Panc1 (cell line): ENCODE data around the gene COL3A1. TPM values are rescaled to one million over a fixed set of nuclear protein-coding genes. Genes with fewer than 3 reads are reported as not detected.

Experiments used
- ATAC-seq: fragments of 200-7000 bp; cut with Tn5 transposase; 2 replicates; pipeline ENCODE4 v1.9.1; 2020; ENCODE audit warnings: mild to moderate bottlenecking, moderate library complexity
- Bru-seq: library from RNA; stranded (reverse); fragments of 400-500 nt; gene quantifications from one replicate; lab custom pipeline; 2021; lab: Mats Ljungman, UMichigan
- BruChase-seq, 2 experiments: library from RNA; stranded (reverse); fragments of 400-500 nt; gene quantifications; one replicate each; lab custom pipeline; 2021; lab: Mats Ljungman, UMichigan
- BruUV-seq: library from RNA; stranded (reverse); fragments of 400-500 nt; replicated peaks from 2 replicates; lab custom pipeline; 2021; lab: Mats Ljungman, UMichigan
- CTCF ChIA-PET: fragments of 300-600 bp; sonication (Branson Sonifier 250); formaldehyde crosslinking; loops from one replicate; lab custom pipeline; 2022; ENCODE audit warnings: antibody characterized with exemption; lab: Charles Lee
- POLR2A ChIA-PET: fragments of 300-600 bp; sonication (Branson Sonifier 250); formaldehyde crosslinking; loops from one replicate; lab custom pipeline; 2022; ENCODE audit warnings: antibody characterized with exemption; lab: Charles Lee
- DNase-seq: peaks from one replicate; pipeline ENCODE4 v3.0.0-alpha.2; 2010; ENCODE audit warnings: low read depth, low spot score
- H3K27ac ChIP-seq: 2 replicates; pipeline ENCODE4 v1.5.1; 2011; ENCODE audit warnings: mild to moderate bottlenecking, low read length, inconsistent platforms
- H3K27me3 ChIP-seq: fragments of 200-500 bp; sonication (Bioruptor generic); 2 replicates; pipeline ENCODE4 v1.6.0; 2014; ENCODE audit warnings: low read length, inconsistent platforms; ENCODE audit not compliant: control insufficient read depth, insufficient read depth
- H3K36me3 ChIP-seq: fragments of 200-500 bp; sonication (Bioruptor generic); 2 replicates; pipeline ENCODE4 v1.5.1; 2014; ENCODE audit warnings: inconsistent platforms, mild to moderate bottlenecking, low read length, moderate library complexity; ENCODE audit not compliant: control insufficient read depth, insufficient read depth
- H3K4me1 ChIP-seq: 2 replicates; pipeline ENCODE4 v1.5.1; 2011; ENCODE audit warnings: inconsistent platforms, mild to moderate bottlenecking, low read length, moderate library complexity; ENCODE audit not compliant: control insufficient read depth, insufficient read depth
- H3K4me3 ChIP-seq, 2 experiments: 2 replicates each; pipeline ENCODE4 v1.5.1; 2011 to 2012; ENCODE audit warnings: low read depth in 2 of 2, low read length in 2 of 2, mild to moderate bottlenecking in 2 of 2, inconsistent platforms in 1 of 2, moderate library complexity in 1 of 2
- H3K9me3 ChIP-seq: fragments of 200-500 bp; sonication (Bioruptor generic); 2 replicates; pipeline ENCODE4 v1.5.1; 2014; ENCODE audit warnings: low read depth, mild to moderate bottlenecking, inconsistent platforms, low read length, moderate library complexity; ENCODE audit not compliant: control insufficient read depth, insufficient read depth
- CTCF ChIP-seq: fragments of 450-650 bp; IDR thresholded peaks from 2 replicates; pipeline ENCODE4 v1.5.1; 2017; ENCODE audit warnings: mild to moderate bottlenecking
- POLR2AphosphoS5 ChIP-seq: IDR thresholded peaks from 2 replicates; pipeline ENCODE4 v1.6.1; 2012; ENCODE audit warnings: mild to moderate bottlenecking, low read depth, low read length, moderate library complexity
- SIN3A ChIP-seq: IDR thresholded peaks from 2 replicates; pipeline ENCODE4 v1.6.1; 2012; ENCODE audit warnings: low read depth, mild to moderate bottlenecking, low read length, moderate library complexity, borderline replicate concordance; ENCODE audit not compliant: insufficient read depth
- TCF7L2 ChIP-seq: IDR thresholded peaks from 2 replicates; pipeline ENCODE4 v1.6.1; 2011; ENCODE audit warnings: mild to moderate bottlenecking, low read depth, low read length, inconsistent platforms
- in situ Hi-C: cut with HindIII; loops from 2 replicates; pipeline ENCODE4 v1.10.0; 2016; ENCODE audit warnings: low sequenced_read_pairs, low pct_unique_long_range_greater_than_20kb
- intact Hi-C: fragments of 100-400 bp; cut with micrococcal nuclease; formaldehyde crosslinking; loops from one replicate; pipeline ENCODE4 v1.10.0; 2022; ENCODE audit not compliant: unreplicated experiment
- long read RNA-seq: library from polyadenylated mRNA; unstranded; transcript quantifications from one replicate; pipeline ENCODE4 v2.0.0, GENCODE V29; 2021; ENCODE audit not compliant: unreplicated experiment
- polyA plus RNA-seq: library from polyadenylated mRNA; unstranded; fragments of >200 nt; gene quantifications from one replicate; pipeline ENCODE4 v1.2.1, GENCODE V29; 2012; ENCODE audit warnings: missing spikeins; ENCODE audit not compliant: insufficient read length
- total RNA-seq: library from RNA; stranded (reverse); gene quantifications from one replicate; pipeline ENCODE4 v1.2.1, GENCODE V29; 2021; ENCODE audit not compliant: unreplicated experiment
- TF ChIP-seq, protein P1 (sequence below), 2 experiments: IDR thresholded peaks; 2 replicates each; pipeline ENCODE4 v1.6.1; 2011 to 2012; ENCODE audit warnings: low read depth in 2 of 2, control low read depth in 1 of 2, low read length in 1 of 2, mild to moderate bottlenecking in 1 of 2, moderate library complexity in 1 of 2; ENCODE audit not compliant: insufficient read depth in 1 of 2

The COL3A1 gene
- 6.9 TPM for total RNA-seq
- polyA plus RNA-seq: 5.7 TPM
- Bru-seq, nascent RNA: percentile 40 among the genes with signal in this experiment
- BruChase-seq, experiment 1, labeled RNA remaining after a 2-hour chase: percentile 34 among the genes with signal in this experiment
- percentile 48 among the genes with signal in this experiment for BruChase-seq, experiment 2, labeled RNA remaining after a 6-hour chase
- long read RNA-seq, full-length matches to known transcripts: 30 of 39 reads
- long read RNA-seq, partial matches to known transcripts: 6 of 39 reads
- long read RNA-seq, other reads (novel, unspliced or antisense): 3 of 39 reads

DNA sequence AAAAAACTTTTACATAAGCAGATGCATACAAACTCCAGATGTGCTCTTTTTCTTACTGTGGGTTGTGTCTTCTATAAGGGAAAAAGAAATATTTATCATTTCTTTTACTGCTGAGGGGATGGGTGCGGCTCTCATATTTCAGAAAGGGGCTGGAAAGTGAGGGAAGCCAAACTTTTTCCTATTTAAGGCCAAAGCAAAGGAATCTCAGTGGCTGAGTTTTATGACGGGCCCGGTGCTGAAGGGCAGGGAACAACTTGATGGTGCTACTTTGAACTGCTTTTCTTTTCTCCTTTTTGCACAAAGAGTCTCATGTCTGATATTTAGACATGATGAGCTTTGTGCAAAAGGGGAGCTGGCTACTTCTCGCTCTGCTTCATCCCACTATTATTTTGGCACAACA lies at the start of gene COL3A1:
Gene COL3A1, plus strand, starts transcription at position 210 of the 400 bp plus-strand sequence. Its CDS starts 117 bp downstream, at position 327.
- in situ Hi-C loops: no loop called here
- intact Hi-C loops: no loop called here
- TF ChIP-seq SIN3A: no peak
- TF ChIP-seq POLR2AphosphoS5: no peak
- TF ChIP-seq, protein P1, sequence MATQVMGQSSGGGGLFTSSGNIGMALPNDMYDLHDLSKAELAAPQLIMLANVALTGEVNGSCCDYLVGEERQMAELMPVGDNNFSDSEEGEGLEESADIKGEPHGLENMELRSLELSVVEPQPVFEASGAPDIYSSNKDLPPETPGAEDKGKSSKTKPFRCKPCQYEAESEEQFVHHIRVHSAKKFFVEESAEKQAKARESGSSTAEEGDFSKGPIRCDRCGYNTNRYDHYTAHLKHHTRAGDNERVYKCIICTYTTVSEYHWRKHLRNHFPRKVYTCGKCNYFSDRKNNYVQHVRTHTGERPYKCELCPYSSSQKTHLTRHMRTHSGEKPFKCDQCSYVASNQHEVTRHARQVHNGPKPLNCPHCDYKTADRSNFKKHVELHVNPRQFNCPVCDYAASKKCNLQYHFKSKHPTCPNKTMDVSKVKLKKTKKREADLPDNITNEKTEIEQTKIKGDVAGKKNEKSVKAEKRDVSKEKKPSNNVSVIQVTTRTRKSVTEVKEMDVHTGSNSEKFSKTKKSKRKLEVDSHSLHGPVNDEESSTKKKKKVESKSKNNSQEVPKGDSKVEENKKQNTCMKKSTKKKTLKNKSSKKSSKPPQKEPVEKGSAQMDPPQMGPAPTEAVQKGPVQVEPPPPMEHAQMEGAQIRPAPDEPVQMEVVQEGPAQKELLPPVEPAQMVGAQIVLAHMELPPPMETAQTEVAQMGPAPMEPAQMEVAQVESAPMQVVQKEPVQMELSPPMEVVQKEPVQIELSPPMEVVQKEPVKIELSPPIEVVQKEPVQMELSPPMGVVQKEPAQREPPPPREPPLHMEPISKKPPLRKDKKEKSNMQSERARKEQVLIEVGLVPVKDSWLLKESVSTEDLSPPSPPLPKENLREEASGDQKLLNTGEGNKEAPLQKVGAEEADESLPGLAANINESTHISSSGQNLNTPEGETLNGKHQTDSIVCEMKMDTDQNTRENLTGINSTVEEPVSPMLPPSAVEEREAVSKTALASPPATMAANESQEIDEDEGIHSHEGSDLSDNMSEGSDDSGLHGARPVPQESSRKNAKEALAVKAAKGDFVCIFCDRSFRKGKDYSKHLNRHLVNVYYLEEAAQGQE (IDR thresholded peaks at IDR 0.05; ENCODE audit: insufficient read depth in 1 of 2, low read depth in 2 of 2, low read length in 1 of 2): no peak
- no peak for TF ChIP-seq TCF7L2
- no peak for TF ChIP-seq CTCF
- DNase-seq (no peak), ATAC-seq (no peak)
- CTCF ChIA-PET: no interaction called here
- no TSS peak for BruUV-seq
- Histone ChIP-seq H3K27ac (peak within 1 kb of the TSS; percentile 57), H3K9me3 (no peaks in the 10 kb centered on the region), H3K4me3 (peak within 1 kb of the TSS in 1 of 2 experiments; percentile 34; a peak in 1 of 4 replicates), H3K36me3 (no peaks in the 10 kb centered on the region), H3K4me1 (peaks cover 15% of the 10 kb centered on the region; the same call in 1 of the 2 replicates), H3K27me3 (no peaks in the 10 kb centered on the region)
- POLR2A ChIA-PET: no interaction called here

DNA sequence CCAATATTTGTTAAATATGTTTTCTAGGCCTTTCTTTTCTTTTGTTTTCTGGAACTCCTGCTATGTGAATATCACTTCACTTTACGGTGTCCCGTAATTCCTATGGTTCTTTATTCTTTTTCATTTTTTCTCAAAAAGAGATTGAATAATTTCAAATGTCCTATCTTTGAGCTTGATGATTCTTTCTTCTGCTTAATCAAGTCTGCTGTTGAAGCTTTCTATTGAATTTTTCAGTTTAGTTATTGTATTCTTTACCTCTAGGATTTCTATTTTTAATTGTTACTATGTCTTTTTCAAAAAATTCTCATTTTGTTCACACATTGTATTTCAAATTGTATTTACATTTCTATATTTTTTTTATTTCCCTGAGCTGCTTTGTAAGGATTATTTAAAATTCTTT lies 45.5 kb upstream of the COL3A1 start:
- no TSS peak for BruUV-seq
- ATAC-seq: no peak
- H3K27ac ChIP-seq: no peak overlapping the region
- ChIA-PET CTCF (no interaction called here), POLR2A (no interaction called here)
- in situ Hi-C loops: no loop called here
- no peak for DNase-seq
- no peaks in the 10 kb centered on the region for H3K4me1 ChIP-seq
- H3K27me3 ChIP-seq: no peaks in the 10 kb centered on the region
- H3K9me3 ChIP-seq: peaks cover 12% of the 10 kb centered on the region; the same call in 1 of the 2 replicates
- H3K4me3 ChIP-seq: no peak overlapping the region
- TF ChIP-seq SIN3A (no peak), TCF7L2 (no peak), CTCF (no peak), POLR2AphosphoS5 (no peak)
- TF ChIP-seq, protein P1 (IDR thresholded peaks at IDR 0.05; ENCODE audit: insufficient read depth in 1 of 2, low read depth in 2 of 2, low read length in 1 of 2): no peak
- intact Hi-C loops: no loop called here
- H3K36me3 ChIP-seq: no peaks in the 10 kb centered on the region
